GM12873 (cell line): ENCODE data around the gene PEPD.

Experiments
- CTCF ChIP-seq: IDR thresholded peaks from 2 replicates; pipeline ENCODE4 v1.5.1; 2012; ENCODE audit warnings: low read depth, mild to moderate bottlenecking, moderate library complexity, low read length, control low read depth; ENCODE audit not compliant: insufficient read depth; ENCODE audit errors: missing control alignments

PEPD gene

GRCh38 chr19:33376941-33377557 lies 144.5 kb downstream of the PEPD start:
- TF ChIP-seq CTCF: no peak

- no peak for TF ChIP-seq CTCF
These were observed 145.2 kb downstream of the PEPD start for GRCh38 chr19:33376423-33376822.

GRCh38 chr19:33375837-33376159 lies 145.8 kb downstream of the PEPD start:
- no peak for TF ChIP-seq CTCF

GRCh38 chr19:33375156-33375836 lies 146.3 kb downstream of the PEPD start:
- no peak for TF ChIP-seq CTCF

- TF ChIP-seq CTCF: peak; percentile 28
These were observed 147.3 kb downstream of the PEPD start for GRCh38 chr19:33374236-33374714.

- TF ChIP-seq CTCF: no peak
These were observed 147.9 kb downstream of the PEPD start, which contains the start of gene CEBPG for GRCh38 chr19:33373453-33374235. TSS of gene CEBPG (plus strand) at chr19:33373709. CDS start at chr19:33379240, 5,531 bp downstream.

GRCh38 chr19:33370783-33371182 lies 150.8 kb downstream of the PEPD start:
- TF ChIP-seq CTCF: no peak
